ENCODE results near the gene TMEM151A.

DNA sequence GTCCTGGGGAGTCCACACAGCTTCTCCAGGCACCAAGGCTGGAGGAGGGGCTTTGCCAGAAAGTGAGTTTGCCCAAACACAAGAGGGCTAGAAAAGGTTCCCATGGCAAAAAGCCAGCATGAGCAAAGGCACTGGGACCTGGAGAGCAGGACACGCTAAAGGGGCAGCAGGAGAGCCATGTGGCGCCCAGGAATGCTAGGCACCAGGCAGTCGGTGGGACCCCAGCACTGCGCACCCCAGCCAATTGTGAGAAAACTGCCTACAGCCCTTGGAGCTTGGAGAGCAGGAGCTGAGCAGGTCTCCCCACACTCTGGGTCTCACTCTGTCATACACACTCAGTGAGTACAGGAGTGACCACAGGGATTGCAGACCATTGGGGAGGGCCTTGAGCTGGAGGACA, 28.5 kb upstream of the TMEM151A start:
- TF ChIP-seq, protein P1, sequence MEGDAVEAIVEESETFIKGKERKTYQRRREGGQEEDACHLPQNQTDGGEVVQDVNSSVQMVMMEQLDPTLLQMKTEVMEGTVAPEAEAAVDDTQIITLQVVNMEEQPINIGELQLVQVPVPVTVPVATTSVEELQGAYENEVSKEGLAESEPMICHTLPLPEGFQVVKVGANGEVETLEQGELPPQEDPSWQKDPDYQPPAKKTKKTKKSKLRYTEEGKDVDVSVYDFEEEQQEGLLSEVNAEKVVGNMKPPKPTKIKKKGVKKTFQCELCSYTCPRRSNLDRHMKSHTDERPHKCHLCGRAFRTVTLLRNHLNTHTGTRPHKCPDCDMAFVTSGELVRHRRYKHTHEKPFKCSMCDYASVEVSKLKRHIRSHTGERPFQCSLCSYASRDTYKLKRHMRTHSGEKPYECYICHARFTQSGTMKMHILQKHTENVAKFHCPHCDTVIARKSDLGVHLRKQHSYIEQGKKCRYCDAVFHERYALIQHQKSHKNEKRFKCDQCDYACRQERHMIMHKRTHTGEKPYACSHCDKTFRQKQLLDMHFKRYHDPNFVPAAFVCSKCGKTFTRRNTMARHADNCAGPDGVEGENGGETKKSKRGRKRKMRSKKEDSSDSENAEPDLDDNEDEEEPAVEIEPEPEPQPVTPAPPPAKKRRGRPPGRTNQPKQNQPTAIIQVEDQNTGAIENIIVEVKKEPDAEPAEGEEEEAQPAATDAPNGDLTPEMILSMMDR (conservative IDR thresholded peaks at IDR 0.05; ENCODE audit: low read length) = no peak
- TF ChIP-seq EZH2phosphoT487 (IDR thresholded peaks at IDR 0.05; ENCODE audit: borderline replicate concordance) = no peak
